Neural progenitor cell (in vitro differentiated cells): Measurements from ENCODE around the gene ANO1. TPM values are rescaled to one million over a fixed set of nuclear protein-coding genes. Genes with fewer than 3 reads are reported as not detected.
A peak's percentile ranks its signal among the peaks of the same experiment; 100 is the strongest.

Source experiments
- DNase-seq: peaks from one replicate; pipeline ENCODE4 v3.0.0-alpha.2; 2016; ENCODE audit warnings: low spot score
- H2AFZ ChIP-seq: fragments of 200-600 bp; sonication (generic); replicated peaks from 2 replicates; pipeline ENCODE4 v1.6.1; 2016; ENCODE audit warnings: antibody characterized with exemption
- H3F3A ChIP-seq: fragments of 200-600 bp; sonication (generic); 2 replicates; pipeline ENCODE4 v1.6.1; 2016; ENCODE audit warnings: antibody characterized with exemption, low read depth
- H3K27ac ChIP-seq: fragments of 200-600 bp; sonication (generic); 2 replicates; pipeline ENCODE4 v1.5.1; 2016; ENCODE audit warnings: mild to moderate bottlenecking
- H3K27me3 ChIP-seq: fragments of 200-600 bp; sonication (generic); 2 replicates; pipeline ENCODE4 v1.6.1; 2016; ENCODE audit warnings: mild to moderate bottlenecking, moderate library complexity
- H3K36me3 ChIP-seq: fragments of 200-600 bp; sonication (generic); 2 replicates; pipeline ENCODE4 v1.5.1; 2016
- H3K4me1 ChIP-seq: fragments of 200-600 bp; sonication (generic); 2 replicates; pipeline ENCODE4 v1.6.1; 2016; ENCODE audit warnings: mixed run types
- H3K4me2 ChIP-seq: fragments of 200-600 bp; sonication (generic); 2 replicates; pipeline ENCODE4 v1.6.1; 2016
- H3K4me3 ChIP-seq: fragments of 200-600 bp; sonication (generic); 2 replicates; pipeline ENCODE4 v1.5.1; 2016
- H3K79me2 ChIP-seq: fragments of 200-600 bp; sonication (generic); 2 replicates; pipeline ENCODE4 v1.6.1; 2016; ENCODE audit warnings: low read depth
- H3K9ac ChIP-seq: fragments of 200-600 bp; sonication (generic); 2 replicates; pipeline ENCODE4 v1.6.1; 2016
- H3K9me3 ChIP-seq: fragments of 200-600 bp; sonication (generic); 2 replicates; pipeline ENCODE4 v1.5.1; 2016; ENCODE audit warnings: low read depth
- H4K20me1 ChIP-seq: fragments of 200-600 bp; sonication (generic); 2 replicates; pipeline ENCODE4 v1.6.1; 2016; ENCODE audit warnings: low read depth
- H3K27ac Mint-ChIP-seq: 3 replicates; pipeline ENCODE4 v1.8.0; 2021; ENCODE audit warnings: mixed read lengths
- H3K27me3 Mint-ChIP-seq: 2 replicates; pipeline ENCODE4 v1.8.0; 2022; ENCODE audit warnings: low read depth, mild to moderate bottlenecking, inconsistent platforms, moderate library complexity, mixed read lengths; ENCODE audit not compliant: insufficient read depth
- H3K36me3 Mint-ChIP-seq: 3 replicates; pipeline ENCODE4 v1.8.0; 2021; ENCODE audit warnings: mixed read lengths
- H3K4me1 Mint-ChIP-seq: 3 replicates; pipeline ENCODE4 v1.8.0; 2021; ENCODE audit warnings: mixed read lengths
- H3K4me3 Mint-ChIP-seq: 3 replicates; pipeline ENCODE4 v1.8.0; 2021; ENCODE audit warnings: mild to moderate bottlenecking, moderate library complexity, mixed read lengths
- H3K9me3 Mint-ChIP-seq: 3 replicates; pipeline ENCODE4 v1.8.0; 2020; ENCODE audit warnings: mixed read lengths
- CTCF ChIP-seq: fragments of 200-600 bp; sonication (generic); IDR thresholded peaks from 2 replicates; pipeline ENCODE4 v1.5.1; 2017; ENCODE audit warnings: antibody characterized with exemption, mild to moderate bottlenecking
- EZH2 ChIP-seq: fragments of 200-600 bp; sonication (generic); IDR thresholded peaks from 2 replicates; pipeline ENCODE4 v1.6.1; 2017; ENCODE audit warnings: antibody characterized with exemption, mild to moderate bottlenecking, moderate library complexity
- EZH2phosphoT487 ChIP-seq: fragments of 200-600 bp; sonication (generic); IDR thresholded peaks from 2 replicates; pipeline ENCODE4 v1.6.1; 2017; ENCODE audit warnings: antibody characterized with exemption
- total RNA-seq: library from RNA; depleted of rRNA; stranded (reverse); fragments of >200 nt; gene quantifications from 2 replicates; pipeline ENCODE4 v1.2.3, GENCODE V29; 2015; ENCODE audit warnings: low replicate concordance

ANO1 gene
- total RNA-seq, 1 donor from 2014 or later = not detected

GRCh38 chr11:70119502-70119901 is 41.4 kb downstream of the ANO1 start:
- DNase-seq = no peak
- H2AFZ ChIP-seq = no peak overlapping the region
- no peaks in the 10 kb centered on the region for H3K9me3 ChIP-seq
- Mint-ChIP-seq H3K27ac (peak overlapping the region; percentile 1), H3K36me3 (no peaks in the 10 kb centered on the region), H3K27me3 (peaks cover 44% of the 10 kb centered on the region), H3K9me3 (peaks cover 11% of the 10 kb centered on the region), H3K4me1 (peaks cover 17% of the 10 kb centered on the region), H3K4me3 (peak overlapping the region; percentile 2)
- no peak overlapping the region for H3K9ac ChIP-seq
- no peaks in the 10 kb centered on the region for H3K4me1 ChIP-seq
- H4K20me1 ChIP-seq = no peaks in the 10 kb centered on the region
- TF ChIP-seq CTCF = no peak
- peaks cover 10% of the 10 kb centered on the region for H3K27me3 ChIP-seq
- H3K79me2 ChIP-seq = no peaks in the 10 kb centered on the region
- H3K27ac ChIP-seq = no peak overlapping the region
- no peak overlapping the region for H3K4me2 ChIP-seq
- no peaks in the 10 kb centered on the region for H3F3A ChIP-seq
- no peaks in the 10 kb centered on the region for H3K36me3 ChIP-seq
- no peak overlapping the region for H3K4me3 ChIP-seq

GRCh38 chr11:70120674-70121073 is 42.6 kb downstream of the ANO1 start:
- peaks cover 18% of the 10 kb centered on the region for H3K4me1 Mint-ChIP-seq
- Histone ChIP-seq H3K4me2 (no peak overlapping the region), H3K27ac (no peak overlapping the region), H3K9ac (no peak overlapping the region), H3K36me3 (no peaks in the 10 kb centered on the region), H2AFZ (no peak overlapping the region), H3K79me2 (no peaks in the 10 kb centered on the region), H3K27me3 (peaks cover 10% of the 10 kb centered on the region), H3K4me1 (no peaks in the 10 kb centered on the region), H3K9me3 (no peaks in the 10 kb centered on the region), H4K20me1 (no peaks in the 10 kb centered on the region), H3F3A (no peaks in the 10 kb centered on the region), H3K4me3 (no peak overlapping the region)
- H3K27ac Mint-ChIP-seq = no peak overlapping the region
- peaks cover 45% of the 10 kb centered on the region for H3K27me3 Mint-ChIP-seq
- H3K4me3 Mint-ChIP-seq = no peak overlapping the region
- no peak for DNase-seq
- no peaks in the 10 kb centered on the region for H3K36me3 Mint-ChIP-seq
- TF ChIP-seq CTCF (no peak), EZH2phosphoT487 (no peak), EZH2 (no peak)
- H3K9me3 Mint-ChIP-seq = peaks cover 11% of the 10 kb centered on the region

GRCh38 chr11:70122490-70123198 is 44.5 kb downstream of the ANO1 start:
- Histone ChIP-seq H3K9me3 (no peaks in the 10 kb centered on the region), H3K27me3 (peaks cover 22% of the 10 kb centered on the region), H3K4me2 (no peak overlapping the region), H3K4me1 (no peaks in the 10 kb centered on the region), H3K79me2 (no peaks in the 10 kb centered on the region), H3K36me3 (no peaks in the 10 kb centered on the region), H3K27ac (no peak overlapping the region), H2AFZ (no peak overlapping the region), H3K4me3 (no peak overlapping the region), H4K20me1 (no peaks in the 10 kb centered on the region), H3K9ac (no peak overlapping the region), H3F3A (peaks cover 2% of the 10 kb centered on the region)
- TF ChIP-seq CTCF (no peak), EZH2 (no peak), EZH2phosphoT487 (no peak)
- Mint-ChIP-seq H3K36me3 (no peaks in the 10 kb centered on the region), H3K4me3 (peak overlapping the region; percentile 30), H3K4me1 (peaks cover 30% of the 10 kb centered on the region), H3K27ac (peak overlapping the region; percentile 37), H3K9me3 (peaks cover 11% of the 10 kb centered on the region), H3K27me3 (peaks cover 40% of the 10 kb centered on the region)
- no peak for DNase-seq
